Prostate gland (tissue), 2 donors: Measurements from ENCODE around the gene AHNAK. TPM values are rescaled to one million over a fixed set of nuclear protein-coding genes. Genes with fewer than 3 reads are reported as not detected.

Experiments
- DNase-seq: peaks from one replicate; pipeline ENCODE4 v3.0.0-alpha.2; 2019; ENCODE audit warnings: low spot score
- H3K27ac ChIP-seq, 2 donors: fragments of 200-600 bp; sonication (generic); 2 replicates each; pipeline ENCODE4 v1.5.1; 2017 to 2019
- H3K27me3 ChIP-seq: fragments of 200-600 bp; sonication (generic); replicated peaks from 2 replicates; pipeline ENCODE4 v1.5.1; 2019; ENCODE audit not compliant: insufficient read depth
- H3K36me3 ChIP-seq, 2 donors: fragments of 200-600 bp; sonication (generic); 1 replicate in 1 of 2; 2 replicates in 1 of 2; pipeline versions ENCODE4 v1.5.1 to v1.8.1; 2017 to 2019
- H3K4me1 ChIP-seq: fragments of 200-600 bp; sonication (generic); replicated peaks from 2 replicates; pipeline ENCODE4 v1.5.1; 2019
- H3K4me3 ChIP-seq, 2 donors: fragments of 200-600 bp; sonication (generic); 2 replicates each; pipeline ENCODE4 v1.5.1; 2017 to 2019
- H3K9me3 ChIP-seq: fragments of 200-600 bp; sonication (generic); 2 replicates; pipeline ENCODE4 v1.5.1; 2017
- CTCF ChIP-seq, 4 experiments: fragments of 200-600 bp in 2 of 4; fragments of 450-650 bp in 2 of 4; sonication (generic) in 2 of 4; IDR thresholded peaks; 1 replicate in 3 of 4; 2 replicates in 1 of 4; pipeline ENCODE4 v1.5.1; 2016 to 2019; ENCODE audit warnings: antibody characterized with exemption in 4 of 4, mild to moderate bottlenecking in 2 of 4, moderate library complexity in 2 of 4
- POLR2A ChIP-seq: fragments of 450-650 bp; IDR thresholded peaks from one replicate; pipeline ENCODE4 v1.6.1; 2016; ENCODE audit warnings: antibody characterized with exemption, mild to moderate bottlenecking
- POLR2AphosphoS5 ChIP-seq: sonication (generic); formaldehyde crosslinking; IDR thresholded peaks from one replicate; pipeline ENCODE4 v1.6.1; 2017; ENCODE audit warnings: antibody characterized with exemption
- WGBS: methylation state at CpG from one replicate; pipeline ENCODE4 v1.1.5; 2018; 5-methylcytosine and 5-hydroxymethylcytosine counted together
- intact Hi-C: fragments of 100-400 bp; cut with DNase I; formaldehyde crosslinking; loops from one replicate; pipeline ENCODE4 v1.14.2; 2022
- total RNA-seq, 2 donors: library from RNA; depleted of rRNA; stranded (reverse); fragments of >200 nt; gene quantifications; one replicate each; pipeline ENCODE4 v1.1.0, GENCODE V29; 2016

Gene AHNAK
- total RNA-seq, 2 donors from 2014 or later = 367 to 434 TPM

GRCh38 chr11:62446091-62446490, 100.5 kb downstream of the AHNAK start:
- H3K27me3 ChIP-seq = no peaks in the 10 kb centered on the region
- WGBS = 56% methylated on average over 5 of the region's 5 CpGs
- intact Hi-C loops = loop anchor here (5.0 kb wide), 2 partner anchors 61 to 96 kb away; no protein-coding TSS in a partner anchor
- H3K27ac ChIP-seq = peak overlapping the region; percentile 57 to 73
- no peak overlapping the region for H3K4me3 ChIP-seq
- TF ChIP-seq POLR2AphosphoS5 (no peak), POLR2A (no peak), CTCF (IDR thresholded peaks at IDR 0.05) (no peak)
- no peaks in the 10 kb centered on the region for H3K9me3 ChIP-seq
- DNase-seq = peak; percentile 20
- H3K36me3 ChIP-seq = no peaks in the 10 kb centered on the region
- peaks cover 10% of the 10 kb centered on the region for H3K4me1 ChIP-seq

DNA sequence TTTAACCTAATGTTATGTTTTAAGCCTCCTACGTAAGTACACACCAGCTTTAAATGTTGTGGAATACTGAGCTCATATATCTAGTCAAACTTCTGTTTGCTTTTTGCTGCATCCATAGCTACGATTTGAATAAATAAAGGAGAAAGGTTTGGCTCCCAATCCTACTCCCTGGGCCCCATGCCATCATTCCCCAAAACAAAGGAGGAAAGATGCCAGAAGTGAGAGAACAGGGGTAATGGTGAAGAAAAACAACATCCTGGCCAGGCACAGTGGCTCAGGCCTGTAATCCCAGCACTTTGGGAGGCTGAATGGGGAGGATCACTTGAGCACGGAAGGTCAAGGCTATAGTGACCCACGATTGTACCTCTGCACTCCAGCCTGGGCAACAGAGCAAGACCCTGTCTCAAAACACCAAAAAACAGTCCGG, 101.3 kb downstream of the AHNAK start:
- H3K27me3 ChIP-seq = no peaks in the 10 kb centered on the region
- intact Hi-C loops = loop anchor here (5.0 kb wide), 2 partner anchors 62 to 97 kb away; no protein-coding TSS in a partner anchor
- peak; percentile 78 for TF ChIP-seq POLR2AphosphoS5
- no peak for TF ChIP-seq CTCF (IDR thresholded peaks at IDR 0.05)
- 32% methylated on average over 5 of the region's 5 CpGs for WGBS
- no peak overlapping the region for H3K4me3 ChIP-seq
- peak; percentile 66 for DNase-seq
- H3K36me3 ChIP-seq = no peaks in the 10 kb centered on the region
- peak overlapping the region; percentile 57 to 73 for H3K27ac ChIP-seq
- no peaks in the 10 kb centered on the region for H3K9me3 ChIP-seq
- H3K4me1 ChIP-seq = peaks cover 10% of the 10 kb centered on the region

DNA sequence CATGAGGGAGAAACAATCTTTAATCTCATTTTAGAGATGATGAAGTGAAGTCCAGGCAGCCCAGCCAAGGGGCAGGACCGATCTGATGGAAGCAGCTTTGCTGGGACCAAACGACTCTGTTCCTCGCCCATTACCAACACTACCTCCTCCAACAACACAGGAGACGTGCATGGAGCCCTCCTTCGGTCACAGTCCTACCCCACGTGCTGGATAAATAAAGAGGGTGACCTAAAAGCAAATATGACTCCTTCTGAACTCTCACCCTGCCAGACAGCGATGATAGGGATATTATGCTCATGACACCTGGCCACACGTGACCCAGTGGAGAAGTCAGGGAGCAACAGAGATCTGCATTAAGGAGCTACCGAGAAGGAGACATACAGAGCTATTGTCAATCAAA, 101.8 kb downstream of the AHNAK start:
- Histone ChIP-seq H3K4me3 (peak overlapping the region in 1 of 2 donors; percentile 11), H3K36me3 (no peaks in the 10 kb centered on the region), H3K27me3 (no peaks in the 10 kb centered on the region), H3K27ac (peak overlapping the region; percentile 57 to 73), H3K9me3 (no peaks in the 10 kb centered on the region), H3K4me1 (peaks cover 10% of the 10 kb centered on the region)
- TF ChIP-seq POLR2A (no peak), POLR2AphosphoS5 (no peak), CTCF (IDR thresholded peaks at IDR 0.05) (no peak)
- WGBS = 16% methylated on average over 9 of the region's 9 CpGs
- DNase-seq = no peak
- intact Hi-C loops = loop anchor here (5.0 kb wide), 2 partner anchors 62 to 97 kb away; no protein-coding TSS in a partner anchor

DNA sequence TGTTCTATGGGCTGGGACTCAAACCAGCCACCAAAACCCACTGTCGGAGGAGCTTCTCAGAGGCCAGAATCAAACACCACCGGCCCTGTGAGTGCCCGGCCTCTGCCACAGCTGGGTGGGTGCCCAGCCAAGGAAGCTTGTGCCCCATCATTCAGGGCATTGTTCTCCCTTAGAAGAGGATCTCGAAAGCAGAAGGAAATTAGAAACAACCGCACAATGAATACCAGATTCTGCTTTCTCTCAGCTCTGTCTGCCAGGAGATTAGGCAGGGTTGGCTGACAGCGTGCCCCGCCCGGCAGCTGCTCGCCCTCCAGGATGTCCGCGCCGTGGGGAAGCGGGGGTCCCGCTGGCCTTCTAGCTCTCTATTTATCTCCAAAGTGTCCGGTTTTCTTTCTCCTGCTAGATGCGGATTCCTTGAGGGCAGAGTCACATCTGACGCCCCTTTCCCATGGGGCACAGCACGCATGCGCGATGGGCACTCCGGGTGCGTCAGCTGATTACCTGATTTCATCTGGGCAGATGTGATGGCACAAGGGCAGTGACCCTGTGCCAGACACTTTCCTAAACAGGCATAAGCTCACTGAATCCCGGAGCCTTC, 102.3 kb downstream of the AHNAK start:
- Histone ChIP-seq H3K36me3 (no peaks in the 10 kb centered on the region), H3K27ac (peak overlapping the region; percentile 57 to 73), H3K27me3 (no peaks in the 10 kb centered on the region), H3K4me3 (peak overlapping the region in 1 of 2 donors; percentile 11), H3K9me3 (no peaks in the 10 kb centered on the region), H3K4me1 (peaks cover 10% of the 10 kb centered on the region)
- 28% methylated on average over 23 of the region's 23 CpGs for WGBS
- DNase-seq = no peak
- intact Hi-C loops = no loop called here
- peak; percentile 32 for TF ChIP-seq POLR2AphosphoS5
- TF ChIP-seq POLR2A = no peak

DNA sequence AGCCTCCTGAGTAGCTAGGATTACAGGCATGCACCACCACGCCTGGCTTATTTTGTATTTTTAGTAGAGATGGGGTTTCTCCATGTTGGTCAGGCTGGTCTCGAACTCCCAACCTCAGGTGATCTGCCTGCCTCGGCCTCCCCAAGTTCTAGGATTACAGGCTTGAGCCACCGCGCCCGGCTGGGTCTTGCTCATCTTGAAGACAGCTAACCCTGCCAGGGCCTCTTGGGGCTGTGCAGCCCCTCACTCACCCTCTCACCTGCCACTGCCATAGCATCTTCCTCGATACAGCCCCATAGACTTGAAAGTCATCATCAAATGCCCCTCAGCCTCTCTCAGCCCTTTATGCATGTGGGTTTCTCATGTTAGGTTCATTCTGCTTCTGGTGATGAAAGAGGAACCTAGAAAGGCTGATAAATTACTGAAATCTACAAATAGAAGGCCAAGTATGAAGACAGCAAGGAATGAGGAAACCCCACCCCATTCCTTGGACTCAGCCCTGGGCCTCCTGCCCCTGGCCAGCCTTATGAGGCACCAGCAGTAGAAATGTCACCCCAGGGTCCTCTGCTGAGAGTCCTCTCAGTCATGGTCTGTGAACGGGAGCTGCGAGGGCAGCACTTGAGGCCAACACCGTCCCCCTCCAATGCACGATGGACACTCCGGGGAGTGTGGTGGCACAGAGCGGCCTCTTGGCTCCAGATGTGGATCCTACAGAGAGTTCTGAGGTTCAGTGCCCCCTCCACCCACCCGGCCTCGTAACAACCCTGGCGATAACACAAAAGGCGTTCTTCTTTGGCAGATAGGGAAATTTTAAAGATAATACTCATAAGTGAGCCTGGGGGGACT, 103.0 kb downstream of the AHNAK start:
- peaks cover 10% of the 10 kb centered on the region for H3K4me1 ChIP-seq
- TF ChIP-seq POLR2A (no peak), CTCF (IDR thresholded peaks at IDR 0.05) (no peak), POLR2AphosphoS5 (no peak)

More for the DNA sequence above, 103.0 kb downstream of the AHNAK start:
- H3K9me3 ChIP-seq = no peaks in the 10 kb centered on the region
- H3K36me3 ChIP-seq = no peaks in the 10 kb centered on the region
- peak overlapping the region; percentile 57 to 73 for H3K27ac ChIP-seq
- WGBS = 78% methylated on average over 17 of the region's 17 CpGs
- no peak for DNase-seq
- peak overlapping the region in 1 of 2 donors; percentile 11 for H3K4me3 ChIP-seq
- intact Hi-C loops = no loop called here
- H3K27me3 ChIP-seq = no peaks in the 10 kb centered on the region
